Lower leg skin (tissue), 3 donors: Measurements from ENCODE around the gene LYRM4.

Experiments used
- CTCF ChIP-seq, 3 donors: fragments of 450-650 bp; IDR thresholded peaks; one replicate each; pipeline ENCODE4 v1.5.1; 2016; ENCODE audit warnings: antibody characterized with exemption in 3 of 3, mild to moderate bottlenecking in 3 of 3, moderate library complexity in 2 of 3
- POLR2A ChIP-seq, 2 donors: fragments of 450-650 bp; IDR thresholded peaks; one replicate each; pipeline ENCODE4 v1.6.1; 2016 to 2017; ENCODE audit warnings: antibody characterized with exemption in 2 of 2, mild to moderate bottlenecking in 1 of 2, moderate library complexity in 1 of 2

DNA sequence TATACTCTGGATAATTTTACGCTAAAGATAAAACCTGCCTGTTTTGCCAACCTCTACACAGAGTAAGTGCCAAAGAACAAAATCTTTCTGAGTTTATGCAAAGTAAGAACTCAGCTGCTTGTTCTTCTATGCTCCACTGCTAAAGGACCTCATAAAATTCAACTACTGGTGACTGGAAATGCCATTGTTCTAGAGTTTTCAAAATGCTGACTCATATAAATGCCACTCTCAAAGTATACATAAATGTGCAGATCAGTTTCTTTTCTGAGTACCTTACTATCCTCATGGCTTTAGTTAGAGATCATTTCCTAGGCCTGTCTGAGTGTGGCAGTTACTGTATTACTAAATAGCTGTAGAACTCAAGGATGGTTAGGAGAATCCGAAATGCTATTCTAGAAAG is 45.6 kb downstream of the LYRM4 start:
- no peak for TF ChIP-seq CTCF (IDR thresholded peaks at IDR 0.05)
- no peak for TF ChIP-seq POLR2A (IDR thresholded peaks at IDR 0.05)
